ENCODE results near the gene POC1A. TPM values are rescaled to one million over a fixed set of nuclear protein-coding genes. Genes with fewer than 3 reads are reported as not detected.
A peak's percentile ranks its signal among the peaks of the same experiment; 100 is the strongest.

The POC1A gene
- total RNA-seq (2021), result 16.1 and 17.8 TPM in 2 replicates
- Bru-seq, nascent RNA, result percentile 58 among the genes with signal in this experiment
- percentile 58 among the genes with signal in this experiment for BruChase-seq, experiment 1, labeled RNA remaining after a 2-hour chase
- percentile 60 among the genes with signal in this experiment for BruChase-seq, experiment 2, labeled RNA remaining after a 6-hour chase
- long read RNA-seq, transcript POC1A-201 (11 exons, 1,898 nt), result major isoform, 26 of 49 reads
- long read RNA-seq, transcript POC1A-202 (10 exons, 1,999 nt), result minor isoform, 10 of 49 reads
- long read RNA-seq, partial matches to known transcripts, result 2 of 49 reads
- long read RNA-seq, other reads (novel, unspliced or antisense), result 10 of 49 reads

- POLR2A ChIA-PET (ENCODE audit: low non-redundant PET), result no interaction called here
- intact Hi-C loops (cut with micrococcal nuclease; ENCODE audit: unreplicated experiment), result loop anchor here (10.0 kb wide), 1 partner anchor 100 kb away; the partner anchor contains the start of gene DUSP7
- Histone ChIP-seq H3K9me3 (ENCODE audit: low read depth, low read length, poor library complexity, severe bottlenecking) (no peaks in the 10 kb centered on the region), H3K36me3 (ENCODE audit: insufficient read depth, low read length, poor library complexity, severe bottlenecking) (peaks cover 7% of the 10 kb centered on the region), H3K27ac (ENCODE audit: low read depth, low read length, poor library complexity, severe bottlenecking) (peak within 1 kb of the TSS; percentile 79), H3K4me1 (ENCODE audit: insufficient read depth, low read length, poor library complexity, severe bottlenecking) (no peaks in the 10 kb centered on the region), H3K27me3 (replicated peaks; ENCODE audit: insufficient read depth, low read depth, low read length, poor library complexity) (no peaks in the 10 kb centered on the region), H3K4me3 (ENCODE audit: low read depth, low read length, poor library complexity, severe bottlenecking) (peak within 1 kb of the TSS; percentile 84)
- CTCF ChIA-PET, result interaction anchor here (0.6 to 0.9 kb wide), 2 partner anchors 31 to 1921 kb away, joined by 3 read pairs; no protein-coding TSS in a partner anchor
- no TSS peak for BruUV-seq (replicated peaks)
- TF ChIP-seq CTCF (conservative IDR thresholded peaks at IDR 0.05; ENCODE audit: low read depth, low read length), result no peak
- TF ChIP-seq EZH2 (IDR thresholded peaks at IDR 0.05; ENCODE audit: borderline replicate concordance, low read depth, low read length, poor library complexity, severe bottlenecking), result no peak
- peak; percentile 96 for DNase-seq (ENCODE audit: low spot score)
Measured at GRCh38 chr3:52154135-52155094, at the start of gene POC1A. TSS of gene POC1A (minus strand) at chr3:52154423. CDS start at chr3:52154372, 51 bp downstream.

- CTCF ChIA-PET, result no interaction called here
- Histone ChIP-seq H3K4me1 (ENCODE audit: insufficient read depth, low read length, poor library complexity, severe bottlenecking) (no peaks in the 10 kb centered on the region), H3K27me3 (replicated peaks; ENCODE audit: insufficient read depth, low read depth, low read length, poor library complexity) (no peaks in the 10 kb centered on the region), H3K36me3 (ENCODE audit: insufficient read depth, low read length, poor library complexity, severe bottlenecking) (peaks cover 45% of the 10 kb centered on the region), H3K4me3 (ENCODE audit: low read depth, low read length, poor library complexity, severe bottlenecking) (no peak overlapping the region), H3K27ac (ENCODE audit: low read depth, low read length, poor library complexity, severe bottlenecking) (no peak overlapping the region), H3K9me3 (ENCODE audit: low read depth, low read length, poor library complexity, severe bottlenecking) (no peaks in the 10 kb centered on the region)
- TF ChIP-seq EZH2 (IDR thresholded peaks at IDR 0.05; ENCODE audit: borderline replicate concordance, low read depth, low read length, poor library complexity, severe bottlenecking), result no peak
- TF ChIP-seq CTCF (conservative IDR thresholded peaks at IDR 0.05; ENCODE audit: low read depth, low read length), result no peak
- BruUV-seq (replicated peaks), result no TSS peak
- no peak for DNase-seq (ENCODE audit: low spot score)
- intact Hi-C loops (cut with micrococcal nuclease; ENCODE audit: unreplicated experiment), result no loop called here
- POLR2A ChIA-PET (ENCODE audit: low non-redundant PET), result no interaction called here
Measured at GRCh38 chr3:52203701-52204100, 49.5 kb upstream of the POC1A start.

GRCh38 chr3:52202384-52203077 lies 48.3 kb upstream of the POC1A start:
- ChIA-PET CTCF (no interaction called here), POLR2A (ENCODE audit: low non-redundant PET) (interaction anchor here (0.5 to 0.6 kb wide), 3 partner anchors 8 to 831 kb away, joined by 3 to 5 read pairs (median 3); no protein-coding TSS in a partner anchor)
- Histone ChIP-seq H3K27me3 (replicated peaks; ENCODE audit: insufficient read depth, low read depth, low read length, poor library complexity) (no peaks in the 10 kb centered on the region), H3K36me3 (ENCODE audit: insufficient read depth, low read length, poor library complexity, severe bottlenecking) (peaks cover 35% of the 10 kb centered on the region), H3K4me3 (ENCODE audit: low read depth, low read length, poor library complexity, severe bottlenecking) (no peak overlapping the region), H3K9me3 (ENCODE audit: low read depth, low read length, poor library complexity, severe bottlenecking) (no peaks in the 10 kb centered on the region), H3K4me1 (ENCODE audit: insufficient read depth, low read length, poor library complexity, severe bottlenecking) (no peaks in the 10 kb centered on the region), H3K27ac (ENCODE audit: low read depth, low read length, poor library complexity, severe bottlenecking) (no peak overlapping the region)
- intact Hi-C loops (cut with micrococcal nuclease; ENCODE audit: unreplicated experiment), result no loop called here
- TF ChIP-seq CTCF (conservative IDR thresholded peaks at IDR 0.05; ENCODE audit: low read depth, low read length), result no peak
- TF ChIP-seq EZH2 (IDR thresholded peaks at IDR 0.05; ENCODE audit: borderline replicate concordance, low read depth, low read length, poor library complexity, severe bottlenecking), result no peak
- DNase-seq (ENCODE audit: low spot score), result no peak
- no TSS peak for BruUV-seq (replicated peaks)

All from A673 (cell line).